ENCODE results near the gene MPPED1. TPM values are rescaled to one million over a fixed set of nuclear protein-coding genes. Genes with fewer than 3 reads are reported as not detected.
A peak's percentile ranks its signal among the peaks of the same experiment; 100 is the strongest.

Gene MPPED1
- total RNA-seq, 1 experiment from 2014 or later, result not detected

DNA sequence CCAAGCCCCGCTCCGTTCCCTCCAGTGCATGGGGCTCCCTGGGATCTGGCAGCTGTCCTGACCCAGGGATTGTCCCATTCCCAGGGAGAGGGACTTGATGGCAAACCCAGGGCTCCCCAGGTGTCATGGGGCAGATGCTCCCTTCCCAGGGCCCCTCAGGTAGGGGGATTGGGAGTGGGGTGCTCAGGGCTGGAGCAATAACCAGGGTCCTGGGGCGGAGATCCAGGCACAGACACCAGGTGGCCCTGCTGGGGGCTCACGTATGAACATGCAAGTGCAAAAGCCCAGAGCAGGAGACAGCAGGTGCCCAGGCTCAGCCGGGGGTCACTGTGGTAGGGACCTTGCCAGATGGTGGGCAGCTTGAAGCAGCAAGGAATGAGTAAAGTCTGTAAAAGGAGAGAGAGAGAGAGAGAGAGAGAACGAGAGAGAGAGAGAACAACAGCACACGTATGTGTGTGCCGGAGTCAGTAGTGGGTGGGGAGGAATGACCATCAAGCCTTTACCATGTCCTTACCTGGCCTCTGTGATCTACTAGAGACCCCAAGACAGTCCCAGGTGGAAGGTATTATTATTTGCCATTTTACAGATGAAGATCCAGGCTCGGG, 19.3 kb upstream of the MPPED1 start:
- DNase-seq (ENCODE audit: low read depth), result no peak

DNA sequence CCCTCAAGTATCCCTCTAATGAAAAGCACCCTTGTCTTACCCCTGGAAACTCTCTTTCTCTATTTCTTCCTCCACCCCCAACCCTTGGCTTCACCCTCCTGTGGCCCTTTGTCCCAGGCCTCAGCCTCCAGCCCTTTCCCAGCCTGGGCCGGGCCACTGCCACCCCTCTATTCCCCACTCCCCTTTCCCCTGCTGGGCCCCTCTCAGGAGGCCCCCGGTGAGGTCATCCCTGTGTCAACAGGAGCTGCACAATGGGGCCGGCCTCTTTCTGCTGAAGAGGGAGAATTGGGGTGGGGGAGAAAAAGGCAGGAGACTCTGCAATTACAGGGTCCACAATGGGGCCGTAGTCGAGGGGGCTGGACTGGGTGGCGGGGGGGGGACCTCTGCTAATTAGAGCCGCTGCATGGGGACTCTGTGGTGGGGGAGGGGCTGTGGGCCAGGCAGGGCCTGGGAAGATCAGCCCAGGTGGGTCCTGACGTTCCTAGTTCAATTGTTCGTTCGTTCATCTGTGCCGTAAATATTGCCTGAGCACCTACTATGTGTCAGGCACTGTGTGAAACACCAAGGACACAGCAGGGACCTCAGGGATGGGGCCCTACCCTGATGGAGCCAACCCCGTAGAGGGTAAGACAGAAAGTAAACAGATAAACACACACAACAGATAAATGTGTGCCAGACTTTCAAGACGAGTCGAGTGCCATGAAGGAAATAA, 18.5 kb upstream of the MPPED1 start:
- no peak for DNase-seq (ENCODE audit: low read depth)

- DNase-seq (ENCODE audit: low read depth), result no peak
Observed at GRCh38 chr22:43393844-43394474, 17.9 kb upstream of the MPPED1 start.

DNA sequence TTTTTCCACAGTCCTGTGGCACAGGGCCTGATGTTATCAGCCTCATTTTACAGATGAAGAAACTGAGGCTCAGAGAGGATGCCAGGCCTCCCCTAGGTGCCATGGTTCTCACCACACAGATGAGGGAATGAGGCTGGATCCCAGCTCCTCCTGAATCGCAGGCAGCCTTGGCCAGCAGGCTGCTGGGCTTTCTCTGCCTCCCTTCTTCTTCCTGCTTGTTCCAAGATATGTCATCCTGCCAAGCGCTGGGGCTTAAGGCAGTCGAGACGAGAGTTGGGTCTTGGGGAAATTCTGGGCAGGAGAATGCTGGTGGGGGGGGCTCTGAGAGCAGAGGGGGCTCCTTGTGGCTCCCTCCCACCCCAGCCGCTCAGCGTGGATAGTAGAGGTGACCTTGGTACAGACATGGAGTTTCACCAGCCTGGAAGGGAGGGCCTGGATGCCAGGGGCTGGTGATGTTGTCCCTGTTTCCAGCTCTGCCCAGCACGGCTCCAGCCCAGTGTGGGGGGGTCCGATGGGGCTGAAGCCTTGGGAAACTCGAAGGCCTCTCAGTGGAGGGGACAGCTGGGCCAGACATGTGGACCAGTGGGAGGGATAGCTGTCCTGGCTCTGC, 16.6 kb upstream of the MPPED1 start:
- DNase-seq (ENCODE audit: low read depth), result no peak

GRCh38 chr22:43396321-43396933, 15.4 kb upstream of the MPPED1 start:
- no peak for DNase-seq (ENCODE audit: low read depth)

GRCh38 chr22:43396934-43397457, 14.8 kb upstream of the MPPED1 start:
- DNase-seq (ENCODE audit: low read depth), result no peak

GRCh38 chr22:43397766-43398165, 14.0 kb upstream of the MPPED1 start:
- no peak for DNase-seq (ENCODE audit: low read depth)

GRCh38 chr22:43398246-43398645, 13.6 kb upstream of the MPPED1 start:
- no peak for DNase-seq (ENCODE audit: low read depth)

- no peak for DNase-seq (ENCODE audit: low read depth)
Observed at GRCh38 chr22:43398910-43399309, 12.9 kb upstream of the MPPED1 start.

GRCh38 chr22:43399338-43399979, 12.4 kb upstream of the MPPED1 start:
- no peak for DNase-seq (ENCODE audit: low read depth)

- DNase-seq (ENCODE audit: low read depth), result no peak
Observed at GRCh38 chr22:43399980-43400358, 11.8 kb upstream of the MPPED1 start.

GRCh38 chr22:43400449-43400848, 11.4 kb upstream of the MPPED1 start:
- no peak for DNase-seq (ENCODE audit: low read depth)

DNA sequence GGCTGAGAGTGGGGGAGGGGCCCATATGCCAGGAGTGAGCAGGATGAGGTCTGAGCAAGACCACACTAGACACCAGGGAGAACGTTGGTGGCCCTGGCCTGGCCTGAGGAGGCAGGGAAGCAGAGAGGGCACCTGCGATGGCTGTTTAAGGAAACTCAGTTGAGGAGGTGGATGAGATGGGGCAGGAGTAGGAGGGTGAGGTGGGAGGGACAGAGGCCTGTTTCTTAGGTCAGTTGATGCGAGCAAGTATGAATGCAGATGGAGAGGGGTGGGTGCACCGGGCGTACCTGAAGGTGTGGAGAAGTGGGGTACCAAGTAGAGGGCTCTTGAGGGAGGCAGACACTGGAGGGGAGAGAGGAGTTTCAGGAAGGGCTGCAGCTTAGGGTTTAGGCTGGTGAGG, 10.6 kb upstream of the MPPED1 start:
- DNase-seq (ENCODE audit: low read depth), result no peak

DNA sequence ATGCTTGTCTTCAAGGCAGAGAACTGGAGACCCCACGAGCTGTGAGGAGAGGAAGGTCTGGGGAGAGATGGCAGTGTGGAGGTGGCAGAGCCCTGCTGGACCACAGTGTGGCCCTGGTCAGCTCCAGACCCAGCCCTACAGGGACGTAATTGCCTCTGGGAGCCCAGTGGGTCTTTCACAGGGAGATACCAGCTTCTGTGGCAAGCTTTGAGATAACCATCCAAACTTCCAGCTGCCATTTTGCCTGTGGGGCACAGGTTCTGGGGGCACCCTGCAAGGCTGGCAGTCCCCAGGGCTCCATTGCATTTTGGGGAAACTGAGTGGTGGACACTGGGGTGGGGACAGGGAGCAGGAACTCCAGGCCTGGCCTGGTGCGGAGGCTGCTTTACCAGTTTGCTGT, 10.2 kb upstream of the MPPED1 start:
- no peak for DNase-seq (ENCODE audit: low read depth)

- peak; percentile 2 for DNase-seq (ENCODE audit: low read depth)
Observed at GRCh38 chr22:43402128-43402527, 9.7 kb upstream of the MPPED1 start.

DNA sequence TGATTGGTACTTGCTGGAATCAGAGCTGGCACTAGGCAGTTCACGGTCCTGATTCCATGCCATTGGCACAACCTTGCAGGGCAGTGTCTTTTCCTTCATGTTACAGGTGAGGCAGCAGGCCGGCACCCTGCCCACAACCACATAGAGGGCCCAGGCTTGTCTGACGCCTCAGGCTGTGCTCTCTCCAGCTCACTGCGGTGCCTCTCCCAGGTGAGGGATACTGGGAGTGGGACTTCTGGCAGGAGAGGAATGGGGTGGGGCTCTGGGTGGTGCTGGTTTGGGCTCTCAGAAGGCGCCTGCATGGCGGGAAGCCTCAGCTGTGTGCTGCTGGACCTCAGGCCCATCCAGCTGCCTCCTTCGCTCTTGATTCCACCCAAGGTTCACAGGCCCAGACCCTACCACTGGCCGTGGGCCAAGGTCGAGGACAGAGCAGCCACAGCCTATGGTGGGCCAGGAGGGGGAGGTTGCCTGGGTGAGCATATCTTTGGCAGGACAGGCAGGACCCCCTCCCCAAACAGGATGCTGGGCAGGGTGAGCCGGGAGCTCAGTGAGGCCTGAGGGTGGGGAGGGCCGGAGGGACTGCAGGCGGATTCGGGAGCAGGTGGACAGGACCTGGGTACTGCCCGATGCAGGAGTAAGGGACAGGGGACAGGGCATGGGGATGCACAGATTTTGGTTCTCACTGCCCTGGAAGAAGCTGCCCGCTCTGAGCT, 7.0 kb upstream of the MPPED1 start:
- no peak for DNase-seq (ENCODE audit: low read depth)

GRCh38 chr22:43406186-43406790, 5.5 kb upstream of the MPPED1 start:
- no peak for DNase-seq (ENCODE audit: low read depth)

GRCh38 chr22:43407591-43407990, 4.2 kb upstream of the MPPED1 start:
- no peak for DNase-seq (ENCODE audit: low read depth)

GRCh38 chr22:43408009-43408408, 3.8 kb upstream of the MPPED1 start:
- DNase-seq (ENCODE audit: low read depth), result no peak

DNA sequence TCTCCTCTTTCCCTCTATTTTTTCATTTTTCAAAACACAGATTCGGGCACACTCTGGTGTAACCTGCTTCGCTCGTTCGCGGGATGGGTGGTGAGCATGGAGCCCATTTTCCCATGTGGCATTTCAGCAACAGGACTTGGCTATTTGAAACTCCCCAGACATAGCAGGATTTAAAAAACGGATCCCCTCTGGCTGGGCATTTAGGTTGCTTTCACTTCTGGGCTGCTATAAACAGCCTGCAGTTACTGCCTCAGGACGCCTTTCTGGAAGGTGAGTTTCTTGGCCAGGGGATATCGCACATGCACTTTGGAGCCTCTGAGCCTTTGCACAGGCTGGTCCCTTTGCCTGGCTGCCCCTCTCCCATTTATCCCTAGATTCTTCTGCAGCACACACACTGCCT, 2.8 kb upstream of the MPPED1 start:
- DNase-seq (ENCODE audit: low read depth), result no peak

Measured in LHCN-M2 (cell line).